ENCODE measurements around the gene NCEH1.

DNA sequence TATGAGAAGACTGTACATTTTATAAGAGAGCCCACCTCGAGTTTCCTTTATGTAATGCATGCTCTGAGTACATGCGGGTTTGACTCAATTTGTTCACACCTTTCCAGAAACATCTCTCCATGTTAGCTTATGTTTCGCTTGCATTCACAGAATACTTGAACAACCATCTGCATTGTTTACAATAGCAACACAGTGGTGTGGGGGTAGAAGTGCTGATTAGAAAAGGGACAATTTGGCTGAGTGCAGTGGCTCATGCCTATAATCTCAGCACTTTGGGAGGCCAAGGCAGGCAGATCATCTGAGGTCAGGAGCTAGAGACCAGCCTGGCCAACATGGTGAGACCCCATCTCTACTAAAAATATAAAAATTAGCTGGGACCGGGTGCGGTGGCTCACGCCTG lies 60.9 kb downstream of the NCEH1 start:
- TF ChIP-seq, protein P1, sequence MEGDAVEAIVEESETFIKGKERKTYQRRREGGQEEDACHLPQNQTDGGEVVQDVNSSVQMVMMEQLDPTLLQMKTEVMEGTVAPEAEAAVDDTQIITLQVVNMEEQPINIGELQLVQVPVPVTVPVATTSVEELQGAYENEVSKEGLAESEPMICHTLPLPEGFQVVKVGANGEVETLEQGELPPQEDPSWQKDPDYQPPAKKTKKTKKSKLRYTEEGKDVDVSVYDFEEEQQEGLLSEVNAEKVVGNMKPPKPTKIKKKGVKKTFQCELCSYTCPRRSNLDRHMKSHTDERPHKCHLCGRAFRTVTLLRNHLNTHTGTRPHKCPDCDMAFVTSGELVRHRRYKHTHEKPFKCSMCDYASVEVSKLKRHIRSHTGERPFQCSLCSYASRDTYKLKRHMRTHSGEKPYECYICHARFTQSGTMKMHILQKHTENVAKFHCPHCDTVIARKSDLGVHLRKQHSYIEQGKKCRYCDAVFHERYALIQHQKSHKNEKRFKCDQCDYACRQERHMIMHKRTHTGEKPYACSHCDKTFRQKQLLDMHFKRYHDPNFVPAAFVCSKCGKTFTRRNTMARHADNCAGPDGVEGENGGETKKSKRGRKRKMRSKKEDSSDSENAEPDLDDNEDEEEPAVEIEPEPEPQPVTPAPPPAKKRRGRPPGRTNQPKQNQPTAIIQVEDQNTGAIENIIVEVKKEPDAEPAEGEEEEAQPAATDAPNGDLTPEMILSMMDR (IDR thresholded peaks at IDR 0.05): no peak
- TF ChIP-seq POLR2A (IDR thresholded peaks at IDR 0.05) (no peak), POLR2AphosphoS5 (IDR thresholded peaks at IDR 0.05) (no peak)
